B cell (primary cell): ENCODE results near the gene CPEB3. TPM values are rescaled to one million over a fixed set of nuclear protein-coding genes. Genes with fewer than 3 reads are reported as not detected.
A peak's percentile ranks its signal among the peaks of the same experiment; 100 is the strongest.
"Not testable (repeated sequence)": the region's sequence is repeated elsewhere in the genome, so short reads cannot be mapped to it uniquely, and the experiment has no call there.

Source experiments
- ATAC-seq: fragments of 200-7000 bp; cut with Tn5 transposase; one replicate; pipeline ENCODE4 v1.10.0; 2021; ENCODE audit warnings: low read depth, mild to moderate bottlenecking, moderate number of reproducible peaks, moderate library complexity
- CTCF ChIA-PET: fragments of 350-600 bp; sonication (Branson Sonifier 250); formaldehyde crosslinking; loops from one replicate; lab custom pipeline; 2021; ENCODE audit warnings: antibody characterized with exemption, inconsistent platforms; lab: Charles Lee
- POLR2A ChIA-PET: fragments of 350-600 bp; sonication (Branson Sonifier 250); formaldehyde crosslinking; loops from one replicate; lab custom pipeline; 2021; ENCODE audit warnings: antibody characterized with exemption; lab: Charles Lee
- DNase-seq: peaks from one replicate; pipeline ENCODE4 v3.0.0; 2013
- H2AFZ ChIP-seq: 2 replicates; pipeline ENCODE4 v1.6.1; 2012; ENCODE audit warnings: mild to moderate bottlenecking, low read depth, low read length; ENCODE audit not compliant: insufficient read depth, poor library complexity, severe bottlenecking
- H3K27ac ChIP-seq, 2 donors: 1 replicate in 1 of 2; 2 replicates in 1 of 2; pipeline ENCODE4 v1.5.1; 2012 to 2013; ENCODE audit warnings: low read length in 2 of 2, mild to moderate bottlenecking in 2 of 2, moderate library complexity in 1 of 2
- H3K27me3 ChIP-seq, 4 experiments: fragments of 200-600 bp in 1 of 4; sonication (generic) in 1 of 4; replicated peaks in 1 of 4; 1 replicate in 2 of 4; 2 replicates in 2 of 4; pipeline versions ENCODE4 v1.6.1 to v1.7.0; 2013 to 2016; ENCODE audit warnings: low read length in 3 of 4, mild to moderate bottlenecking in 2 of 4, mixed read lengths in 1 of 4, moderate library complexity in 1 of 4; ENCODE audit not compliant: insufficient read depth in 4 of 4, control insufficient read depth in 3 of 4; ENCODE audit errors: control extremely low read depth in 1 of 4
- H3K36me3 ChIP-seq, 2 experiments: replicated peaks in 1 of 2; 1 replicate in 1 of 2; 2 replicates in 1 of 2; pipeline versions ENCODE4 v1.6.1 to v1.7.1; 2013; ENCODE audit warnings: low read length in 1 of 2; ENCODE audit not compliant: insufficient read depth in 2 of 2, control insufficient read depth in 1 of 2; ENCODE audit errors: control extremely low read depth in 1 of 2, extremely low read depth in 1 of 2
- H3K4me1 ChIP-seq, 2 donors: fragments of 200-600 bp in 1 of 2; sonication (generic) in 1 of 2; 1 replicate in 1 of 2; 2 replicates in 1 of 2; pipeline versions ENCODE4 v1.5.1 to v1.6.1; 2013 to 2017; ENCODE audit warnings: low read length in 2 of 2; ENCODE audit not compliant: control insufficient read depth in 2 of 2, insufficient read depth in 2 of 2
- H3K4me2 ChIP-seq: replicated peaks from 2 replicates; pipeline ENCODE3; 2012; ENCODE audit warnings: mild to moderate bottlenecking, low read depth, low read length; ENCODE audit not compliant: poor library complexity, severe bottlenecking
- H3K4me3 ChIP-seq, 5 experiments: fragments of 200-600 bp in 1 of 5; sonication (generic) in 1 of 5; 1 replicate in 3 of 5; 2 replicates in 2 of 5; pipeline versions ENCODE4 v1.5.1 to v1.7.0; 2011 to 2016; ENCODE audit warnings: low read length in 4 of 5, mild to moderate bottlenecking in 4 of 5, low read depth in 2 of 5, control low read depth in 1 of 5, moderate library complexity in 1 of 5; ENCODE audit not compliant: insufficient read depth in 1 of 5; ENCODE audit errors: control extremely low read depth in 1 of 5, extremely low read depth in 1 of 5
- H3K79me2 ChIP-seq: fragments of 200-600 bp; sonication (generic); one replicate; pipeline ENCODE4 v1.6.0; 2016; ENCODE audit warnings: low read length; ENCODE audit not compliant: control insufficient read depth, insufficient read depth
- H3K9ac ChIP-seq: fragments of 200-600 bp; sonication (generic); 2 replicates; pipeline ENCODE4 v1.6.1; 2017; ENCODE audit warnings: mild to moderate bottlenecking, low read length, moderate library complexity
- H3K9me3 ChIP-seq, 3 donors: one replicate each; pipeline versions ENCODE4 v1.6.1 to v1.7.1; 2013; ENCODE audit warnings: low read length in 2 of 3; ENCODE audit not compliant: control insufficient read depth in 2 of 3, insufficient read depth in 1 of 3; ENCODE audit errors: control extremely low read depth in 1 of 3
- H4K20me1 ChIP-seq: 2 replicates; pipeline ENCODE4 v1.6.0; 2012; ENCODE audit warnings: mild to moderate bottlenecking, low read length; ENCODE audit not compliant: insufficient read depth, control insufficient read depth, poor library complexity, severe bottlenecking
- H3K27ac Mint-ChIP-seq: one replicate; pipeline ENCODE4 v1.8.0; 2021; ENCODE audit warnings: mixed read lengths
- H3K27me3 Mint-ChIP-seq: one replicate; pipeline ENCODE4 v1.8.0; 2021; ENCODE audit warnings: mixed read lengths
- H3K4me1 Mint-ChIP-seq: one replicate; pipeline ENCODE4 v1.8.0; 2021; ENCODE audit warnings: mixed read lengths
- H3K4me3 Mint-ChIP-seq: one replicate; pipeline ENCODE4 v1.8.0; 2021; ENCODE audit warnings: mixed read lengths
- H3K9me3 Mint-ChIP-seq: one replicate; pipeline ENCODE4 v1.8.0; 2022; ENCODE audit warnings: mixed read lengths; ENCODE audit not compliant: insufficient read depth
- EZH2 ChIP-seq: IDR thresholded peaks from 2 replicates; pipeline ENCODE4 v1.6.1; 2012; ENCODE audit warnings: borderline replicate concordance, low read depth, mild to moderate bottlenecking, moderate library complexity, low read length; ENCODE audit not compliant: insufficient read depth, poor library complexity, severe bottlenecking
- WGBS: methylation state at CpG from one replicate; pipeline ENCODE4 v1.1.5; 2013; ENCODE audit warnings: missing lambda C conversion rate; ENCODE audit not compliant: insufficient coverage; 5-methylcytosine and 5-hydroxymethylcytosine counted together
- intact Hi-C: fragments of 100-400 bp; cut with micrococcal nuclease; formaldehyde crosslinking; loops from one replicate; pipeline ENCODE4 v1.10.0; 2022
- polyA plus RNA-seq: library from polyadenylated mRNA; depleted of rRNA; stranded (reverse); fragments of >200 nt; gene quantifications from 2 replicates; pipeline ENCODE4 v1.2.3, GENCODE V29; 2012
- total RNA-seq, 2 donors: library from RNA; stranded (reverse); fragments of 120-200 nt in 1 of 2; gene quantifications; 1 replicate in 1 of 2; 2 replicates in 1 of 2; pipeline versions ENCODE4 v1.2.3 to v1.2.4, GENCODE V29; 2013 to 2022
- TF ChIP-seq, protein P1 (sequence below): fragments of 200-600 bp; IDR thresholded peaks from one replicate; pipeline ENCODE4 v1.8.0; 2022; ENCODE audit warnings: antibody characterized with exemption, mild to moderate bottlenecking

CPEB3 gene
- total and polyA plus RNA-seq, 2 donors (not counting 1 experiment from before 2014, with no cell fraction given), result 1.6 to 6.7 TPM

GRCh38 chr10:92119340-92119739 is 171.5 kb downstream of the CPEB3 start:
- ChIA-PET CTCF (interaction anchor here (1.2 kb wide), 1 partner anchor 32 kb away, joined by 3 read pairs; no protein-coding TSS in a partner anchor), POLR2A (no interaction called here)
- Histone ChIP-seq H2AFZ (no peak overlapping the region), H3K27ac (no peak overlapping the region), H3K9ac (no peak overlapping the region), H3K27me3 (no peaks in the 10 kb centered on the region), H3K36me3 (no peaks in the 10 kb centered on the region), H3K79me2 (peaks cover 8% of the 10 kb centered on the region), H3K4me3 (no peak overlapping the region), H3K4me2 (no peak overlapping the region), H4K20me1 (no peaks in the 10 kb centered on the region), H3K4me1 (no peaks in the 10 kb centered on the region), H3K9me3 (peaks cover 0 to 4% (median 0%) of the 10 kb centered on the region in 3 donors)
- H3K27me3 Mint-ChIP-seq, result no peaks in the 10 kb centered on the region
- TF ChIP-seq, protein P1, sequence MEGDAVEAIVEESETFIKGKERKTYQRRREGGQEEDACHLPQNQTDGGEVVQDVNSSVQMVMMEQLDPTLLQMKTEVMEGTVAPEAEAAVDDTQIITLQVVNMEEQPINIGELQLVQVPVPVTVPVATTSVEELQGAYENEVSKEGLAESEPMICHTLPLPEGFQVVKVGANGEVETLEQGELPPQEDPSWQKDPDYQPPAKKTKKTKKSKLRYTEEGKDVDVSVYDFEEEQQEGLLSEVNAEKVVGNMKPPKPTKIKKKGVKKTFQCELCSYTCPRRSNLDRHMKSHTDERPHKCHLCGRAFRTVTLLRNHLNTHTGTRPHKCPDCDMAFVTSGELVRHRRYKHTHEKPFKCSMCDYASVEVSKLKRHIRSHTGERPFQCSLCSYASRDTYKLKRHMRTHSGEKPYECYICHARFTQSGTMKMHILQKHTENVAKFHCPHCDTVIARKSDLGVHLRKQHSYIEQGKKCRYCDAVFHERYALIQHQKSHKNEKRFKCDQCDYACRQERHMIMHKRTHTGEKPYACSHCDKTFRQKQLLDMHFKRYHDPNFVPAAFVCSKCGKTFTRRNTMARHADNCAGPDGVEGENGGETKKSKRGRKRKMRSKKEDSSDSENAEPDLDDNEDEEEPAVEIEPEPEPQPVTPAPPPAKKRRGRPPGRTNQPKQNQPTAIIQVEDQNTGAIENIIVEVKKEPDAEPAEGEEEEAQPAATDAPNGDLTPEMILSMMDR, result no peak
- TF ChIP-seq EZH2, result no peak
- intact Hi-C loops, result loop anchor here (10.0 kb wide), 1 partner anchor 65 kb away; no protein-coding TSS in a partner anchor
- no peak overlapping the region for H3K4me3 Mint-ChIP-seq
- no peaks in the 10 kb centered on the region for H3K9me3 Mint-ChIP-seq
- no peak for DNase-seq
- no peak overlapping the region for H3K27ac Mint-ChIP-seq
- ATAC-seq, result no peak
- peaks cover 7% of the 10 kb centered on the region for H3K4me1 Mint-ChIP-seq

GRCh38 chr10:92114917-92115316 is 176.0 kb downstream of the CPEB3 start:
- H3K9me3 ChIP-seq, H3K79me2 ChIP-seq, H2AFZ ChIP-seq, H3K9me3 Mint-ChIP-seq, H3K27ac ChIP-seq, H4K20me1 ChIP-seq, H3K9ac ChIP-seq, H3K4me3 Mint-ChIP-seq, H3K27me3 Mint-ChIP-seq, H3K4me2 ChIP-seq, H3K27me3 ChIP-seq, H3K4me1 ChIP-seq, POLR2A ChIA-PET, DNase-seq, H3K4me1 Mint-ChIP-seq, CTCF ChIA-PET, H3K27ac Mint-ChIP-seq: not testable (repeated sequence)
- Histone ChIP-seq H3K36me3 (peaks cover 0 to 11% of the 10 kb centered on the region in 2 experiments), H3K4me3 (peak overlapping the region in 1 of 5 experiments; percentile 21)
- intact Hi-C loops, result loop anchor here (10.0 kb wide), 1 partner anchor 70 kb away; no protein-coding TSS in a partner anchor
- 90% methylated on average over 18 of the region's 30 CpGs for WGBS
- ATAC-seq, result peak; percentile 62
